Esophagus squamous epithelium (tissue), 5 donors: ENCODE data around the gene RPN2. TPM values are rescaled to one million over a fixed set of nuclear protein-coding genes. Genes with fewer than 3 reads are reported as not detected.

Experiments used
- DNase-seq: peaks from one replicate; lab custom pipeline; 2025; lab: John Stamatoyannopoulos, UW
- H3K27ac ChIP-seq, 4 donors: fragments of 200-600 bp; sonication (generic); one replicate each; pipeline ENCODE4 v1.5.1; 2016 to 2019; ENCODE audit warnings: mild to moderate bottlenecking in 1 of 4
- H3K27me3 ChIP-seq, 4 donors: fragments of 200-600 bp; sonication (generic); 1 replicate in 3 of 4; 2 replicates in 1 of 4; pipeline versions ENCODE4 v1.5.1 to v1.6.0; 2017 to 2021; ENCODE audit warnings: antibody characterized with exemption in 1 of 4
- H3K36me3 ChIP-seq, 3 donors: fragments of 200-600 bp; sonication (generic); one replicate each; pipeline ENCODE4 v1.5.1; 2016 to 2019
- H3K4me1 ChIP-seq, 3 donors: fragments of 200-600 bp; sonication (generic); one replicate each; pipeline ENCODE4 v1.5.1; 2017 to 2019
- H3K4me3 ChIP-seq, 4 donors: fragments of 200-600 bp; sonication (generic); 1 replicate in 3 of 4; 2 replicates in 1 of 4; pipeline ENCODE4 v1.5.1; 2016 to 2019; ENCODE audit warnings: mild to moderate bottlenecking in 2 of 4, moderate library complexity in 1 of 4
- H3K9me3 ChIP-seq, 3 donors: fragments of 200-600 bp; sonication (generic); one replicate each; pipeline ENCODE4 v1.5.1; 2016 to 2019
- CTCF ChIP-seq, 6 experiments: fragments of 450-650 bp in 4 of 6; fragments of 200-600 bp in 2 of 6; sonication (generic) in 2 of 6; IDR thresholded peaks; one replicate each; pipeline ENCODE4 v1.5.1; 2016 to 2019; ENCODE audit warnings: antibody characterized with exemption in 6 of 6, mild to moderate bottlenecking in 4 of 6, moderate library complexity in 4 of 6
- POLR2A ChIP-seq, 4 donors: fragments of 450-650 bp; IDR thresholded peaks; one replicate each; pipeline ENCODE4 v1.6.1; 2017; ENCODE audit warnings: antibody characterized with exemption in 4 of 4, mild to moderate bottlenecking in 4 of 4, moderate library complexity in 3 of 4
- WGBS, 2 donors: methylation state at CpG; one replicate each; pipeline ENCODE4 v1.1.5; 2018; 5-methylcytosine and 5-hydroxymethylcytosine counted together
- intact Hi-C: fragments of 100-400 bp; cut with DNase I; formaldehyde crosslinking; loops from one replicate; pipeline ENCODE4 v1.15.0; 2022
- total RNA-seq, 4 donors: library from RNA; depleted of rRNA; stranded (reverse); fragments of >200 nt; gene quantifications; one replicate each; pipeline ENCODE4 v1.1.0, GENCODE V29; 2016
- donor health status: DM: yes; HTN: yes; CAD: no.

RPN2 gene
- total RNA-seq, 4 donors from 2014 or later = 104 to 167 (median 137) TPM

GRCh38 chr20:37162646-37163045, 16.5 kb upstream of the RPN2 start:
- Histone ChIP-seq H3K4me3 (no peak overlapping the region), H3K9me3 (no peaks in the 10 kb centered on the region), H3K4me1 (no peaks in the 10 kb centered on the region), H3K27me3 (no peaks in the 10 kb centered on the region), H3K27ac (no peak overlapping the region), H3K36me3 (peaks cover 0 to 7% (median 0%) of the 10 kb centered on the region in 3 donors)
- intact Hi-C loops = no loop called here
- TF ChIP-seq POLR2A (IDR thresholded peaks at IDR 0.05) = no peak
- TF ChIP-seq CTCF (IDR thresholded peaks at IDR 0.05) = no peak
- no peak for DNase-seq
- 42 to 52% methylated on average over 6 of the region's 6 CpGs for WGBS, 2 donors

GRCh38 chr20:37163832-37164554, 15.1 kb upstream of the RPN2 start:
- no peak for DNase-seq

GRCh38 chr20:37165031-37165430, 14.1 kb upstream of the RPN2 start:
- no peak for DNase-seq
- H3K27me3 ChIP-seq = no peaks in the 10 kb centered on the region
- WGBS, 2 donors = 96 to 100% methylated on average over 1 of the region's 1 CpG
- TF ChIP-seq POLR2A (IDR thresholded peaks at IDR 0.05) (no peak), CTCF (IDR thresholded peaks at IDR 0.05) (no peak)
- H3K27ac ChIP-seq = no peak overlapping the region
- intact Hi-C loops = no loop called here
- H3K9me3 ChIP-seq = no peaks in the 10 kb centered on the region
- H3K4me1 ChIP-seq = no peaks in the 10 kb centered on the region
- H3K4me3 ChIP-seq = no peak overlapping the region
- H3K36me3 ChIP-seq = peaks cover 0 to 11% (median 0%) of the 10 kb centered on the region in 3 donors

More at GRCh38 chr20:37163832-37164554, 15.1 kb upstream of the RPN2 start:
- H3K4me1 ChIP-seq = no peaks in the 10 kb centered on the region
- intact Hi-C loops = no loop called here
- no peaks in the 10 kb centered on the region for H3K27me3 ChIP-seq
- no peak overlapping the region for H3K27ac ChIP-seq
- no peak overlapping the region for H3K4me3 ChIP-seq
- WGBS, 2 donors = 82 to 93% methylated on average over 3 to 4 of the region's 4 CpGs
- H3K36me3 ChIP-seq = peaks cover 0 to 11% (median 0%) of the 10 kb centered on the region in 3 donors
- TF ChIP-seq CTCF (IDR thresholded peaks at IDR 0.05) = no peak
- TF ChIP-seq POLR2A (IDR thresholded peaks at IDR 0.05) = no peak
- no peaks in the 10 kb centered on the region for H3K9me3 ChIP-seq

- H3K27ac ChIP-seq = no peak overlapping the region
- 94 to 95% methylated on average over 5 of the region's 5 CpGs for WGBS, 2 donors
- intact Hi-C loops = no loop called here
- no peak for DNase-seq
- peaks cover 0 to 11% (median 0%) of the 10 kb centered on the region in 3 donors for H3K36me3 ChIP-seq
- no peak overlapping the region for H3K4me3 ChIP-seq
- H3K4me1 ChIP-seq = no peaks in the 10 kb centered on the region
- TF ChIP-seq POLR2A (IDR thresholded peaks at IDR 0.05) = no peak
- no peak for TF ChIP-seq CTCF (IDR thresholded peaks at IDR 0.05)
- H3K27me3 ChIP-seq = no peaks in the 10 kb centered on the region
- no peaks in the 10 kb centered on the region for H3K9me3 ChIP-seq
These were observed 12.3 kb upstream of the RPN2 start for GRCh38 chr20:37166867-37167266.

GRCh38 chr20:37172836-37173235, 6.3 kb upstream of the RPN2 start:
- peaks cover 0 to 7% (median 0%) of the 10 kb centered on the region in 3 donors for H3K4me1 ChIP-seq
- WGBS, 2 donors = 93 to 96% methylated on average over 4 of the region's 4 CpGs
- intact Hi-C loops = no loop called here
- no peaks in the 10 kb centered on the region for H3K9me3 ChIP-seq
- no peak for TF ChIP-seq POLR2A (IDR thresholded peaks at IDR 0.05)
- no peak for TF ChIP-seq CTCF (IDR thresholded peaks at IDR 0.05)
- DNase-seq = no peak
- no peak overlapping the region for H3K27ac ChIP-seq
- H3K27me3 ChIP-seq = no peaks in the 10 kb centered on the region
- H3K36me3 ChIP-seq = peaks cover 0 to 2% (median 0%) of the 10 kb centered on the region in 3 donors
- no peak overlapping the region for H3K4me3 ChIP-seq
